Measurements from ENCODE around the gene STK25. TPM values are rescaled to one million over a fixed set of nuclear protein-coding genes. Genes with fewer than 3 reads are reported as not detected.

The STK25 gene
- total and polyA plus RNA-seq, 12 donors, result 66.1 to 147 (median 86.1) TPM

DNA sequence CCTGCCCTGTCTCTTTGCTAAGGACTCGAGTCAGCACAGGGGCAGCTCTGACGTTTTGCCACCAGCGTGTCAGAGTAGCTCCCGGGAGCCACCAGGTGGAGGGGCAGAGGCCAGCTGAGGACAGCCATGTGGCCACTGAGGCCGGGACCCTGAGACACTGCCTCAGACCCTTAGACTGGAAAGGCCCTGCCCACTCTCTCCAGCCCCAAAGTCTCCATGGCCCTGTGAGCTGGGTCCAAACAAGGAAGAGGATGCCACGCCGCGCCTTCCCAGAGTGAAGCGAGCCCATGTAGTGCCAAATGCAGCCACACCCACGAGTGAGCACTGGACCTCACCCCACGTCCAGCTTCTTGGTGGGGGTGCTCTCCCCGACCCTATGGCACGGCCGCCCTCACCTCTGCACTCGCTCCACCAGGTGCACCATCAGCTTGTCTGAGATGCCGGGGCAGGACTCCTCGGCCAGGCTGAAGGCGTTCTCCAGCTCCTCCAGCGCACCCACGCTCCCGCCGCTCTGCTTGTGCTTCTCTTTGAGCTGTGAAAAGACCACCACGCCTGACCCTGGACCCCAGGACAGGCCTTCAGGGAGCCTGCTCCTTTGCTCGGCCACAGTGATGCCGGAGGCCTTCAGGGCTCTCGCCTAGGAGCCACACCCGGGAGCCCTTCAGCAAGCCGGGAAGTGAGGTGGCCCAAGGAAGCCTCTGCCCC, 12.2 kb downstream of the STK25 start:
- Histone ChIP-seq H3K4me1 (no peaks in the 10 kb centered on the region), H3K4me3 (no peak overlapping the region), H3K36me3 (peaks cover 0 to 96% (median 20%) of the 10 kb centered on the region in 9 donors), H3K27me3 (no peaks in the 10 kb centered on the region), H3K27ac (no peak overlapping the region), H3K9me3 (no peaks in the 10 kb centered on the region)
- intact Hi-C loops (cut with DNase I), result no loop called here
- TF ChIP-seq, protein P1, sequence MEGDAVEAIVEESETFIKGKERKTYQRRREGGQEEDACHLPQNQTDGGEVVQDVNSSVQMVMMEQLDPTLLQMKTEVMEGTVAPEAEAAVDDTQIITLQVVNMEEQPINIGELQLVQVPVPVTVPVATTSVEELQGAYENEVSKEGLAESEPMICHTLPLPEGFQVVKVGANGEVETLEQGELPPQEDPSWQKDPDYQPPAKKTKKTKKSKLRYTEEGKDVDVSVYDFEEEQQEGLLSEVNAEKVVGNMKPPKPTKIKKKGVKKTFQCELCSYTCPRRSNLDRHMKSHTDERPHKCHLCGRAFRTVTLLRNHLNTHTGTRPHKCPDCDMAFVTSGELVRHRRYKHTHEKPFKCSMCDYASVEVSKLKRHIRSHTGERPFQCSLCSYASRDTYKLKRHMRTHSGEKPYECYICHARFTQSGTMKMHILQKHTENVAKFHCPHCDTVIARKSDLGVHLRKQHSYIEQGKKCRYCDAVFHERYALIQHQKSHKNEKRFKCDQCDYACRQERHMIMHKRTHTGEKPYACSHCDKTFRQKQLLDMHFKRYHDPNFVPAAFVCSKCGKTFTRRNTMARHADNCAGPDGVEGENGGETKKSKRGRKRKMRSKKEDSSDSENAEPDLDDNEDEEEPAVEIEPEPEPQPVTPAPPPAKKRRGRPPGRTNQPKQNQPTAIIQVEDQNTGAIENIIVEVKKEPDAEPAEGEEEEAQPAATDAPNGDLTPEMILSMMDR (IDR thresholded peaks at IDR 0.05), result no peak
- DNase-seq, result no peak
- ATAC-seq, result no peak
- 93 to 94% methylated on average over 28 of the region's 28 CpGs for WGBS, 2 donors

DNA sequence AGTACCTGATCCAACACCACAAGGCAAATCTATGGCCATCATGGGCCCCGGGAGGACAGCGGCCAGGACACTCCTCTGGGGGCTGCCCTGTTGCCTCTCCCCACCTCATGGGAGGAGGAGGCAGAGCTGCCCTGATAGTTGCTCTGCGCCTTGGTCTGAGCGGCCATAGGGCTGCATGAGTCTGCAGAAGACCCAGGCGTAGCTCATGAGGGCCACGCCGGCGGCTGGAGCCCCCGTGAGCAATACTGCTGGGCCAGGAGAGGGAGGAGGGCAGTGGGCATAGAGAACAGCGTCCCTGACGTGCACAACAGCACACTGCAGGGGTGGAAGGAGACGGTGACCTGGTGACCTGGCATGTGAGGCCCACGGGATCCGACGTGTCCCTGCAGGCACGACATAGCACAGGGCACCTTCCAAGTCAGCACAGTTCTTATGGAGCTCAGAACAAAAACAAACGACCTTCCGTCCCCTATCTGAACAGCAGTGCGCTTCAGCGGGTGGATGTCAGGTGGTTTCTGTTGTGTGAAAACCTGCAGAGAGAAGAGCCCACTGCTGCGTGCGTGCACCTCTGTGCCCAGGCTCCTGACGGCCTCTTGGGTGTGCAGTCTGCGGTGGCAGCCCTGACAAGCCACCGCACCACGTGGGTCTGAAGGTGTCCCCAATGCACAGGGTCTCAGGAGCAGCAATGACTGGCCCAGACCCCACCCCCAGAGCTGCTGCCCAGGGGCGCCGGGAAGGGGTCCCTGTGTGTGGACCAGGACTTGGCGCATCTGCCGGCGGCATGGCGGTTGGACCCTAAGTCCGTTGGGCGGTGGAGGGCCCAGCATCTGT, 13.0 kb downstream of the STK25 start:
- TF ChIP-seq, protein P1 (IDR thresholded peaks at IDR 0.05), result no peak
- Histone ChIP-seq H3K27me3 (no peaks in the 10 kb centered on the region), H3K36me3 (peaks cover 0 to 96% (median 20%) of the 10 kb centered on the region in 9 donors), H3K9me3 (no peaks in the 10 kb centered on the region), H3K4me1 (no peaks in the 10 kb centered on the region), H3K27ac (no peak overlapping the region), H3K4me3 (no peak overlapping the region)
- 81 to 85% methylated on average over 34 of the region's 34 CpGs for WGBS, 2 donors
- ATAC-seq, result no peak
- no peak for DNase-seq
- intact Hi-C loops (cut with DNase I), result no loop called here

DNA sequence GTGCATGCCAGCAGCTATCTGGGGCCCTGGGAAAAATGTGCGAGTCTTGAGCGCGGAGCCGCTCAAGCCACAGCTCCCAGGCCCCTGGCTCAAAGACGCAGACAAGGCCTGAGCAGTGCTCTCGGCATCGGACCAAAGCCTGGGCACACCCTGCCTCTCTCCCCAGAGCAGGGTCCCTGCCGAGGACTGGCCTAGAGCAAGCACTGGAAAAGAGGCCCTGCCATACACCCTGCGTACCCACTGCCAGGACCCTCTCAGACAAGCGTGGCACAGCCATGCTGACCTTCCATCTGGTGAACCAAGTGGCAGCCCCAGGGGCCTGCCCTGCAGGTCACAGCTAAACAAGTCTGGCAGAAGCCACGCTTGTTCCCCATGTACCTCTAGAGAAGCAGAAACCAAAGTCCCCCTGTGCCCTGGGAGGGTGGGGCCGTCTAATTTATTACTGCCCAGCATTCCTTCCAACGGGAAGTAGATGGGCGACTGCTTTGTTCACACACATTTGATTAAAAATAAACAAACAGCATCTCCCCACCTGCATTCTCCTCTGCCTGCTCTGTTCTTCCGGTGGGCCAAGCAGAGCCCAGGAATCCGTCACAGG, 14.0 kb downstream of the STK25 start:
- WGBS, 2 donors, result 85 to 90% methylated on average over 16 of the region's 16 CpGs
- no peak for ATAC-seq
- intact Hi-C loops (cut with DNase I), result no loop called here
- TF ChIP-seq, protein P1 (IDR thresholded peaks at IDR 0.05), result no peak
- Histone ChIP-seq H3K4me1 (no peaks in the 10 kb centered on the region), H3K36me3 (peaks cover 0 to 96% (median 20%) of the 10 kb centered on the region in 9 donors), H3K27ac (no peak overlapping the region), H3K4me3 (no peak overlapping the region), H3K9me3 (no peaks in the 10 kb centered on the region), H3K27me3 (no peaks in the 10 kb centered on the region)
- no peak for DNase-seq

DNA sequence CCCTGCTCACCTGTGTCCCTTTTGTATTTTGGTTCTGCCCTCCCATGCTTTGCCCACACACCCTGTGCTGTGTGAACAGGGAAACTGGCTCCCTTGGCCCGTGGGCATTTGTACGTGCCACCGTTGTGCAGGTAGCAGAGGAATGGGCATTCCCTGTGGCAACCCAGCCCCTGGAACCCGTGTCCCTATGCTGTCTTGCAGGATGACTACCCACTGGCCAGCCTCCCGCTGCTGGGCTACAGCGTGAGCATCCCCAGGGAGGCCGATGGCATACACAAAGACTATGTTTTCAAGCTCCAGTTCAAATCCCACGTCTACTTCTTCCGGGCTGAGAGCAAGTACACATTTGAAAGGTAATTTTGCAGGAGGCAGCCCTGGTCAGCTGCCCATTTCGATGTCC, 15.3 kb downstream of the STK25 start:
- DNase-seq (no peak), ATAC-seq (no peak)
- H3K4me3 ChIP-seq, result no peak overlapping the region
- TF ChIP-seq, protein P1 (IDR thresholded peaks at IDR 0.05), result no peak
- 91 to 93% methylated on average over 10 of the region's 10 CpGs for WGBS, 2 donors
- no peaks in the 10 kb centered on the region for H3K27me3 ChIP-seq
- H3K9me3 ChIP-seq, result no peaks in the 10 kb centered on the region
- H3K4me1 ChIP-seq, result no peaks in the 10 kb centered on the region
- peaks cover 0 to 83% (median 20%) of the 10 kb centered on the region in 9 donors for H3K36me3 ChIP-seq
- intact Hi-C loops (cut with DNase I), result no loop called here
- H3K27ac ChIP-seq, result no peak overlapping the region
